ENCODE results near the gene BABAM2.

BABAM2 gene

GRCh38 chr2:28036307-28036706, 145.8 kb downstream of the BABAM2 start:
- H3K4me2 ChIP-seq (ENCODE audit: low read length) = no peak overlapping the region
- H3K4me1 ChIP-seq (ENCODE audit: control insufficient read depth, insufficient read depth, low read length) = no peaks in the 10 kb centered on the region
- no peak overlapping the region for H3K9ac ChIP-seq (ENCODE audit: low read depth, low read length)
- H3K9me3 ChIP-seq (replicated peaks; ENCODE audit: low read length) = no peaks in the 10 kb centered on the region
- no peaks in the 10 kb centered on the region for H3K27me3 ChIP-seq (ENCODE audit: control insufficient read depth, insufficient read depth, low read length)
- no peak overlapping the region for H3K4me3 ChIP-seq (ENCODE audit: low read length)
- H3K36me3 ChIP-seq (ENCODE audit: insufficient read depth, low read length) = no peaks in the 10 kb centered on the region

GRCh38 chr2:28038722-28039121, 148.2 kb downstream of the BABAM2 start:
- Histone ChIP-seq H3K9me3 (replicated peaks; ENCODE audit: low read length) (no peaks in the 10 kb centered on the region), H3K27me3 (ENCODE audit: control insufficient read depth, insufficient read depth, low read length) (no peaks in the 10 kb centered on the region), H3K4me1 (ENCODE audit: control insufficient read depth, insufficient read depth, low read length) (no peaks in the 10 kb centered on the region), H3K9ac (ENCODE audit: low read depth, low read length) (no peak overlapping the region), H3K4me2 (ENCODE audit: low read length) (no peak overlapping the region), H3K36me3 (ENCODE audit: insufficient read depth, low read length) (no peaks in the 10 kb centered on the region), H3K4me3 (ENCODE audit: low read length) (no peak overlapping the region)

- no peak overlapping the region for H3K4me2 ChIP-seq (ENCODE audit: low read length)
- no peak overlapping the region for H3K9ac ChIP-seq (ENCODE audit: low read depth, low read length)
- no peaks in the 10 kb centered on the region for H3K9me3 ChIP-seq (replicated peaks; ENCODE audit: low read length)
- no peaks in the 10 kb centered on the region for H3K36me3 ChIP-seq (ENCODE audit: insufficient read depth, low read length)
- H3K4me1 ChIP-seq (ENCODE audit: control insufficient read depth, insufficient read depth, low read length) = peaks cover 19% of the 10 kb centered on the region
- no peak overlapping the region for H3K4me3 ChIP-seq (ENCODE audit: low read length)
- no peaks in the 10 kb centered on the region for H3K27me3 ChIP-seq (ENCODE audit: control insufficient read depth, insufficient read depth, low read length)
Observed at GRCh38 chr2:28045676-28046351, 155.3 kb downstream of the BABAM2 start.

GRCh38 chr2:28046921-28047320, 156.4 kb downstream of the BABAM2 start:
- H3K4me1 ChIP-seq (ENCODE audit: control insufficient read depth, insufficient read depth, low read length) = peaks cover 19% of the 10 kb centered on the region
- H3K9me3 ChIP-seq (replicated peaks; ENCODE audit: low read length) = no peaks in the 10 kb centered on the region
- H3K4me2 ChIP-seq (ENCODE audit: low read length) = no peak overlapping the region
- no peak overlapping the region for H3K9ac ChIP-seq (ENCODE audit: low read depth, low read length)
- H3K27me3 ChIP-seq (ENCODE audit: control insufficient read depth, insufficient read depth, low read length) = no peaks in the 10 kb centered on the region
- no peaks in the 10 kb centered on the region for H3K36me3 ChIP-seq (ENCODE audit: insufficient read depth, low read length)
- H3K4me3 ChIP-seq (ENCODE audit: low read length) = no peak overlapping the region

- Histone ChIP-seq H3K9ac (ENCODE audit: low read depth, low read length) (peak overlapping the region; percentile 3), H3K4me3 (ENCODE audit: low read length) (no peak overlapping the region), H3K36me3 (ENCODE audit: insufficient read depth, low read length) (no peaks in the 10 kb centered on the region), H3K4me2 (ENCODE audit: low read length) (peak overlapping the region; percentile 23), H3K9me3 (replicated peaks; ENCODE audit: low read length) (no peaks in the 10 kb centered on the region), H3K27me3 (ENCODE audit: control insufficient read depth, insufficient read depth, low read length) (no peaks in the 10 kb centered on the region), H3K4me1 (ENCODE audit: control insufficient read depth, insufficient read depth, low read length) (peaks cover 23% of the 10 kb centered on the region)
Observed at GRCh38 chr2:28047681-28048080, 157.2 kb downstream of the BABAM2 start.

- peaks cover 30% of the 10 kb centered on the region for H3K4me1 ChIP-seq (ENCODE audit: control insufficient read depth, insufficient read depth, low read length)
- no peaks in the 10 kb centered on the region for H3K36me3 ChIP-seq (ENCODE audit: insufficient read depth, low read length)
- no peak overlapping the region for H3K4me3 ChIP-seq (ENCODE audit: low read length)
- H3K9ac ChIP-seq (ENCODE audit: low read depth, low read length) = peak overlapping the region; percentile 3
- H3K9me3 ChIP-seq (replicated peaks; ENCODE audit: low read length) = no peaks in the 10 kb centered on the region
- peak overlapping the region; percentile 23 for H3K4me2 ChIP-seq (ENCODE audit: low read length)
- H3K27me3 ChIP-seq (ENCODE audit: control insufficient read depth, insufficient read depth, low read length) = no peaks in the 10 kb centered on the region
Observed at GRCh38 chr2:28048341-28048740, 157.8 kb downstream of the BABAM2 start.

GRCh38 chr2:28049416-28049815, 158.9 kb downstream of the BABAM2 start:
- Histone ChIP-seq H3K4me1 (ENCODE audit: control insufficient read depth, insufficient read depth, low read length) (peaks cover 33% of the 10 kb centered on the region), H3K9me3 (replicated peaks; ENCODE audit: low read length) (no peaks in the 10 kb centered on the region), H3K36me3 (ENCODE audit: insufficient read depth, low read length) (no peaks in the 10 kb centered on the region), H3K9ac (ENCODE audit: low read depth, low read length) (no peak overlapping the region), H3K4me3 (ENCODE audit: low read length) (no peak overlapping the region), H3K27me3 (ENCODE audit: control insufficient read depth, insufficient read depth, low read length) (no peaks in the 10 kb centered on the region), H3K4me2 (ENCODE audit: low read length) (no peak overlapping the region)

GRCh38 chr2:28049899-28050298, 159.4 kb downstream of the BABAM2 start:
- no peak overlapping the region for H3K4me3 ChIP-seq (ENCODE audit: low read length)
- H3K27me3 ChIP-seq (ENCODE audit: control insufficient read depth, insufficient read depth, low read length) = no peaks in the 10 kb centered on the region
- H3K36me3 ChIP-seq (ENCODE audit: insufficient read depth, low read length) = no peaks in the 10 kb centered on the region
- no peaks in the 10 kb centered on the region for H3K9me3 ChIP-seq (replicated peaks; ENCODE audit: low read length)
- H3K4me2 ChIP-seq (ENCODE audit: low read length) = no peak overlapping the region
- peaks cover 34% of the 10 kb centered on the region for H3K4me1 ChIP-seq (ENCODE audit: control insufficient read depth, insufficient read depth, low read length)
- no peak overlapping the region for H3K9ac ChIP-seq (ENCODE audit: low read depth, low read length)

- Histone ChIP-seq H3K27me3 (ENCODE audit: control insufficient read depth, insufficient read depth, low read length) (no peaks in the 10 kb centered on the region), H3K4me1 (ENCODE audit: control insufficient read depth, insufficient read depth, low read length) (peaks cover 33% of the 10 kb centered on the region), H3K4me3 (ENCODE audit: low read length) (no peak overlapping the region), H3K4me2 (ENCODE audit: low read length) (peak overlapping the region; percentile 17), H3K9me3 (replicated peaks; ENCODE audit: low read length) (no peaks in the 10 kb centered on the region), H3K36me3 (ENCODE audit: insufficient read depth, low read length) (no peaks in the 10 kb centered on the region), H3K9ac (ENCODE audit: low read depth, low read length) (peak overlapping the region; percentile 45)
Observed at GRCh38 chr2:28052691-28053090, 162.2 kb downstream of the BABAM2 start.

GRCh38 chr2:28053597-28053996, 163.1 kb downstream of the BABAM2 start:
- Histone ChIP-seq H3K4me2 (ENCODE audit: low read length) (no peak overlapping the region), H3K9me3 (replicated peaks; ENCODE audit: low read length) (no peaks in the 10 kb centered on the region), H3K4me3 (ENCODE audit: low read length) (no peak overlapping the region), H3K27me3 (ENCODE audit: control insufficient read depth, insufficient read depth, low read length) (no peaks in the 10 kb centered on the region), H3K9ac (ENCODE audit: low read depth, low read length) (no peak overlapping the region), H3K4me1 (ENCODE audit: control insufficient read depth, insufficient read depth, low read length) (peaks cover 24% of the 10 kb centered on the region), H3K36me3 (ENCODE audit: insufficient read depth, low read length) (no peaks in the 10 kb centered on the region)

- Histone ChIP-seq H3K36me3 (ENCODE audit: insufficient read depth, low read length) (no peaks in the 10 kb centered on the region), H3K4me2 (ENCODE audit: low read length) (no peak overlapping the region), H3K27me3 (ENCODE audit: control insufficient read depth, insufficient read depth, low read length) (no peaks in the 10 kb centered on the region), H3K4me3 (ENCODE audit: low read length) (no peak overlapping the region), H3K4me1 (ENCODE audit: control insufficient read depth, insufficient read depth, low read length) (peaks cover 21% of the 10 kb centered on the region), H3K9me3 (replicated peaks; ENCODE audit: low read length) (no peaks in the 10 kb centered on the region), H3K9ac (ENCODE audit: low read depth, low read length) (no peak overlapping the region)
Observed at GRCh38 chr2:28054916-28055315, 164.4 kb downstream of the BABAM2 start.

- peaks cover 21% of the 10 kb centered on the region for H3K4me1 ChIP-seq (ENCODE audit: control insufficient read depth, insufficient read depth, low read length)
- H3K9ac ChIP-seq (ENCODE audit: low read depth, low read length) = no peak overlapping the region
- no peak overlapping the region for H3K4me2 ChIP-seq (ENCODE audit: low read length)
- no peaks in the 10 kb centered on the region for H3K9me3 ChIP-seq (replicated peaks; ENCODE audit: low read length)
- no peaks in the 10 kb centered on the region for H3K27me3 ChIP-seq (ENCODE audit: control insufficient read depth, insufficient read depth, low read length)
- no peak overlapping the region for H3K4me3 ChIP-seq (ENCODE audit: low read length)
- H3K36me3 ChIP-seq (ENCODE audit: insufficient read depth, low read length) = no peaks in the 10 kb centered on the region
Observed at GRCh38 chr2:28055325-28055970, 164.9 kb downstream of the BABAM2 start.
